Glutamatergic neuron (in vitro differentiated cells): ENCODE data around the gene NRXN3. TPM values are rescaled to one million over a fixed set of nuclear protein-coding genes. Genes with fewer than 3 reads are reported as not detected.

Experiments
- DNase-seq: peaks from one replicate; pipeline ENCODE4 v3.0.0; 2022
- H3K27ac Mint-ChIP-seq: one replicate; pipeline ENCODE4 v1.8.0; 2020; ENCODE audit warnings: mild to moderate bottlenecking, mixed read lengths, inconsistent platforms; ENCODE audit not compliant: unreplicated experiment
- H3K27me3 Mint-ChIP-seq: one replicate; pipeline ENCODE4 v1.8.0; 2020; ENCODE audit warnings: mild to moderate bottlenecking, moderate library complexity, mixed read lengths, inconsistent platforms; ENCODE audit not compliant: unreplicated experiment
- H3K36me3 Mint-ChIP-seq: one replicate; pipeline ENCODE4 v1.8.0; 2020; ENCODE audit warnings: mild to moderate bottlenecking, mixed read lengths, inconsistent platforms; ENCODE audit not compliant: unreplicated experiment
- H3K4me1 Mint-ChIP-seq: one replicate; pipeline ENCODE4 v1.8.0; 2020; ENCODE audit warnings: mild to moderate bottlenecking, low read depth, mixed read lengths, inconsistent platforms; ENCODE audit not compliant: unreplicated experiment
- H3K4me3 Mint-ChIP-seq: one replicate; pipeline ENCODE4 v1.8.0; 2020; ENCODE audit warnings: mild to moderate bottlenecking, mixed read lengths, inconsistent platforms; ENCODE audit not compliant: unreplicated experiment
- H3K9me3 Mint-ChIP-seq: one replicate; pipeline ENCODE4 v1.8.0; 2020; ENCODE audit warnings: mild to moderate bottlenecking, moderate library complexity, mixed read lengths, inconsistent platforms; ENCODE audit not compliant: unreplicated experiment
- total RNA-seq: library from RNA; stranded (reverse); fragmentation: NEBNext Ultra II Directional; extraction: Animal tissue kit (Norgen Biotek cat#: 25700); gene quantifications from one replicate; pipeline ENCODE4 v1.2.1, GENCODE V29; 2021; ENCODE audit not compliant: unreplicated experiment
- TF ChIP-seq, protein P1 (sequence below): fragments of 200-600 bp; sonication (generic); IDR thresholded peaks from one replicate; pipeline ENCODE4 v1.5.0; 2021; ENCODE audit not compliant: partially characterized antibody, unreplicated experiment

NRXN3 gene
- total RNA-seq, 1 donor from 2014 or later, result 1.2 TPM

DNA sequence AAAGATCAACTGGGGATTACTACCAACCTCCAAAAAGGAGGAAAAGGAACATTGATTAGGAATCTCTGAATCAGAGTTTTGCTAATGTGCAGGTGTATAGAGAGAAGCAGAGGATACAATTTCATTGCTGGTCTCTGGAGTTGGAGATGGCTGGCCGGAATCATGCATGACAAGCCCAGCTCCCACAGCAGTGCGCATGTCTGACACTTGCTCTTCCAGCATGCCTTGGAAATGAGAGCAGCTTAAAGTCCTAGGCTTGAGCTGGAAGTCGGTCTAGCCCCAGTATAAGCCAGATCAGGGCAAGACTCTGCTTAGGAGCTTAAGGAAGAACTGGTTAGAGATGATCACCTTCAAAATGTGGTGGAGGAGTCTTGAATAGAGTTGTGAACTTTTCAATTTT is 1298.3 kb downstream of the NRXN3 start:
- Mint-ChIP-seq H3K27ac (no peak overlapping the region), H3K9me3 (no peaks in the 10 kb centered on the region), H3K27me3 (no peaks in the 10 kb centered on the region), H3K4me3 (no peak overlapping the region), H3K36me3 (no peaks in the 10 kb centered on the region), H3K4me1 (peaks cover 3% of the 10 kb centered on the region)
- no peak for DNase-seq
- TF ChIP-seq, protein P1, sequence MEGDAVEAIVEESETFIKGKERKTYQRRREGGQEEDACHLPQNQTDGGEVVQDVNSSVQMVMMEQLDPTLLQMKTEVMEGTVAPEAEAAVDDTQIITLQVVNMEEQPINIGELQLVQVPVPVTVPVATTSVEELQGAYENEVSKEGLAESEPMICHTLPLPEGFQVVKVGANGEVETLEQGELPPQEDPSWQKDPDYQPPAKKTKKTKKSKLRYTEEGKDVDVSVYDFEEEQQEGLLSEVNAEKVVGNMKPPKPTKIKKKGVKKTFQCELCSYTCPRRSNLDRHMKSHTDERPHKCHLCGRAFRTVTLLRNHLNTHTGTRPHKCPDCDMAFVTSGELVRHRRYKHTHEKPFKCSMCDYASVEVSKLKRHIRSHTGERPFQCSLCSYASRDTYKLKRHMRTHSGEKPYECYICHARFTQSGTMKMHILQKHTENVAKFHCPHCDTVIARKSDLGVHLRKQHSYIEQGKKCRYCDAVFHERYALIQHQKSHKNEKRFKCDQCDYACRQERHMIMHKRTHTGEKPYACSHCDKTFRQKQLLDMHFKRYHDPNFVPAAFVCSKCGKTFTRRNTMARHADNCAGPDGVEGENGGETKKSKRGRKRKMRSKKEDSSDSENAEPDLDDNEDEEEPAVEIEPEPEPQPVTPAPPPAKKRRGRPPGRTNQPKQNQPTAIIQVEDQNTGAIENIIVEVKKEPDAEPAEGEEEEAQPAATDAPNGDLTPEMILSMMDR, result no peak

DNA sequence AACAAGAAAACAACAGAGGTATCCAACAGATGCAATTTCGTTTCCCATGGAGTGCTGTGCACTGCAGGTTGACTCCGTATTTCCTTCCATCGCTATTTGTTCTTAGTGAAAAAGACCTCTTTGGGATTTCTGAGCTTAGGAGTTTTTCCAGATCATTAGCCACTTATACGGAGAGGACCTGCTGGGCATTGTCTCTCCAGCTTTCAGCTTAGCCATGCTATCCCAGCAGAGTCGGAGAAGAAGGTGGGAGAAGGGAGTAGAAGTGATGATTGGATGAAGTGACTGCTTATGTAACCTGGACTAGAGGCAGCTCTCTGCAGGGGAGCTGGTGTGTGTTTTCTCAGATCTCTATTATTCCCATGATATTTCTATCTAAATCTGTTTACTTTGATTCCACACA is 1303.5 kb downstream of the NRXN3 start:
- Mint-ChIP-seq H3K4me1 (peaks cover 3% of the 10 kb centered on the region), H3K27me3 (peaks cover 2% of the 10 kb centered on the region), H3K36me3 (no peaks in the 10 kb centered on the region), H3K27ac (no peak overlapping the region), H3K9me3 (no peaks in the 10 kb centered on the region), H3K4me3 (no peak overlapping the region)
- TF ChIP-seq, protein P1, result no peak
- DNase-seq, result no peak

DNA sequence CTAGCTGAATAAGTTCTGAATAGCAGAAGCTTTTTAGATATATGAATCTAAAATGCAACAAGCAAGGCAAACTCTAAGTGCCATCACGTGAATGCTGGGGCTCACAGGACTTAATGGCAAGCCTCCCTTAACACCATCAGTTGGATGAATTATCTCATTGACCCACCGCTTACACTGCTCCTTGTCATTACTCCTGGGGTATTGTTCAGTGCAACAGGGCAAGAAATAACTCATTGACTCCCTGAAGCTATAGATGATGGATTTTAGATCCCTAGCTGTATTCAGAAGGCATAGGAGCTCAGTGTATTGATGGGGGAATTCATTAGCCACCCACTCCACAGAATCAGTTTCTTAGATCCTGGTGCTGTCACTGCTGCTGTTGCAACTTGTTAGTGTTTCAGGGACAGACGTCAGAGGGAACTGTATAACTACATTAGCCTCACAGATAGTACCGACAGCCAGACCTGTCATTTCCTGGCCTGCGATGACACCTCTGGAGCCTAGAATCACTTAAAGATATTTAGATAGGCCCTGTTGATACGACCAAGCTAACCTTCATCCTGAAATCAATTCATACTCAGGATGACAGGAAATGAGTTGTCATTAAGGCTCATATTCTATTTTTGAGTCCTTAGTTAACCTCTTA is 1305.8 kb downstream of the NRXN3 start:
- Mint-ChIP-seq H3K9me3 (no peaks in the 10 kb centered on the region), H3K36me3 (no peaks in the 10 kb centered on the region), H3K27me3 (peaks cover 2% of the 10 kb centered on the region), H3K27ac (no peak overlapping the region), H3K4me3 (no peak overlapping the region), H3K4me1 (peaks cover 3% of the 10 kb centered on the region)
- TF ChIP-seq, protein P1, result no peak
- no peak for DNase-seq

DNA sequence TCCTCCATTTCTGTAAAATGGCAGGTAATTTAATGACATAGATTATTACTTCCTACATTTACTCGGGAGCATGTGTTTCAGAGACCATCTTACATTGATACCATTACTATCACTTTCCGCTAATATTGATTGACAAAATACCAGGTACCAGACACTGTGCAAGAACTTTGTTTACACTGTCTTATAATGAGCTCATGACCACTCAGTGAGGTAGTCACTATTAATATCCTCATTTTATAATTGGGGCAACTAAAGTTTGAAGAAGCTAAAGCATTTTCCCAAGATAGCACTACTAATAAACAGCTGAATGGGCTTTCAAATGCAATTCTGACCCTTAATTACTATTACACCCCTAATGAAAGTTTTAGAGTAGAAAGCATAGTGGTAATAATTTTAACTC is 1306.4 kb downstream of the NRXN3 start:
- DNase-seq, result no peak
- Mint-ChIP-seq H3K36me3 (no peaks in the 10 kb centered on the region), H3K4me3 (no peak overlapping the region), H3K27ac (no peak overlapping the region), H3K9me3 (no peaks in the 10 kb centered on the region), H3K4me1 (peaks cover 3% of the 10 kb centered on the region), H3K27me3 (peaks cover 2% of the 10 kb centered on the region)
- TF ChIP-seq, protein P1, result no peak

DNA sequence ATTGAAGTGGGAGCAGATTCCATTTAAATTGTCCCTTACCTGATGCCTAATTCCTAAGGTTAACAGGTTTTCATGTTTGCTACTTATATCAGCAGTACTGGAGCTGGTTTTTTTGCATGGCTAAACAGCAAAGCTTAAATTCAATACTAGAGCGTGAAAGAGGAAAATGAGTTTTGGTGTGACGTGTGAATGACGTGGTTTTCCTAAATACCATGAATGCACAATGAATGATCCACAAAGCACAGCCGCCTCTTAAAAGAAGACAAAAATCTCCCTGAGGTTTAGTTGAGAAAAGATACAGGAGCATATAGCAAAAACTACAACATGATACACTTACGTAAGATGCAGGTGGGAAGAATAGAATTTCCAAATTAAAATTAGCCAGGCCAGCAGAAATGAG is 1310.0 kb downstream of the NRXN3 start:
- Mint-ChIP-seq H3K36me3 (no peaks in the 10 kb centered on the region), H3K4me3 (no peak overlapping the region), H3K27me3 (peaks cover 2% of the 10 kb centered on the region), H3K9me3 (peaks cover 2% of the 10 kb centered on the region), H3K27ac (no peak overlapping the region), H3K4me1 (no peaks in the 10 kb centered on the region)
- DNase-seq, result no peak
- TF ChIP-seq, protein P1, result no peak
